ENCODE data around the gene ADAM12.

The ADAM12 gene

DNA sequence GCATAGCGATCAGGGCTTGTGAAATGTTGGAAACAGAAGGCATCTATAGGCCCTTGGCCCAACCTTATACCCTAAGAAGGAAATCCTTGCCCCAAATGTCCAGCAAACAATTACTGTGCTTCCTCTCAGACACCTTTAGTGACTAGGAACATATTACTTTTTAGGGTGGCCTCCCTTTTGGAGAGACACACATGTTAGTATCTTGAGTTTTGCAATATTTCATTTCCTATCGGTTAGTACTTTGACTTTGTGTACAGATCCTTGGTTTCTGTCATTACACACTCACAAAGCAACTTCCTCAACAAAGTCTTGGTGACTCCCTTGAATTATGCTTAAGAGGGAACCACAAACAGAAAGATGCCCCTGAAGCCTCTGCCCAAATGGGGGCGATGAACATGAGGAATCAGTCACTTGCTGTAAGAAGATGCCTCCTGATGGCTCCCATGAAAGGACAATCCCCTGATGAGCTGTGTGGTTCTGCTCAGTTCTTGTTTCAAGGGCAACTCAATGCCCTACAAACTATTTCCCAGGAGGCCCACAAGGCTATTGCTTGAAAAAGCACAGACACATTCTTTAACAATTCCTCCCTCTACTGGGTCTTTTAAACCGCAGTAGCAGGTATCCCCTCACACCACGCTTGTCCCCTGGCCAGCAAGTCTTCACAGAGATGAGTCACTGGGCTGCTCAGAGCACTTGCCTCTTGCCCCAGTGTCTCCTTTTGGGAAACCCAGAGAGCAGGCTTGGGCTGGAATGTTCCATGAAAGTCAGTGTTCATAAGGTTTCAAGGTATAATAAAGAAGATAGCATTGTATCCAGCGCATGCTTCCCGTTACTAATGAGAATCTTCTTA lies 295.7 kb downstream of the ADAM12 start:
- no peaks in the 10 kb centered on the region for H3K36me3 ChIP-seq (ENCODE audit: control insufficient read depth, insufficient read depth, low read length)
- no peak overlapping the region for H3K27ac ChIP-seq (ENCODE audit: insufficient read depth, low read depth, low read length, poor library complexity, severe bottlenecking)
- H3K4me3 ChIP-seq (ENCODE audit: insufficient read depth, low read depth, low read length): no peak overlapping the region
- no peaks in the 10 kb centered on the region for H3K27me3 ChIP-seq (ENCODE audit: control insufficient read depth, insufficient read depth, low read length, poor library complexity, severe bottlenecking)
- no peaks in the 10 kb centered on the region for H3K9me3 ChIP-seq (ENCODE audit: control insufficient read depth, low read length)
- H3K4me1 ChIP-seq (ENCODE audit: control insufficient read depth, insufficient read depth, low read length): no peaks in the 10 kb centered on the region
- WGBS, 2 experiments: 89 to 91% methylated on average over 7 of the region's 7 CpGs

DNA sequence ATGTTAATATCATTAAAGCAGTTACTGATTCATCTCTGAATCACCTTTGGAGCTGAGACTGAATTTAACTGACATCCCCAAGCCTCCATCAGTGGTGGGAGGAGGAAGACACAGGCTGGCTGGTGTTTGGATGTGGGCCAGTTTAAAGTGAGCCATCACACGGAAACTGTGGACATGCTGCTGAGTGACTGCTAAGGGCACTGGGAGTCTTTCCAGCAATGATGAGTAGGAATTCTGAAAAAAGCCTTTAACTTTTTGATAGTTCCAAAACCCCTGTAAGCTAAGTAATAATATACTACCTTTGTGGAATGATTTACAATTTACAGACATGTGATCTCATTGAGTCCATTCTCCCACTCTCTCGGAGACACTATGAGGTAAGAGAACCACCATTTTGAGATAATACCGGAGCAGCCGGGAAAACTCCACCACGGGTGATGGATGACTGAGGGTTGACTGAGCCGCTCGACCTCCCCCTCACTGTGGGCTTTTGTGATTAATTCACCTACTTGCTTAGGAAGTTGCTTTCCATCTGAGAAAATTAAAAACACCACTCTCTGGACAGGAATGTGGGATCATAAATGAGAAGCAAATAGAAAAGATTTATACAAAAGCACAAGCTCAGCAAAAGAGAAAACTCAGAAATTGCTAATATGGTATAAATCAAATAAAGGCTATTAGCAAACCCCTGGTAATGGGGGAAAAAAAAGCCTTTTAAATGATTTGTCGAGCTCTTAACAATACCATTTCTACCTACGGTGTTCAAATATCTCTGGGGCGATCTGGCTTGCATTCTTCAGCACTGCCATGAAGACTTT lies 297.2 kb downstream of the ADAM12 start:
- Histone ChIP-seq H3K4me3 (ENCODE audit: insufficient read depth, low read depth, low read length) (no peak overlapping the region), H3K4me1 (ENCODE audit: control insufficient read depth, insufficient read depth, low read length) (no peaks in the 10 kb centered on the region), H3K27ac (ENCODE audit: insufficient read depth, low read depth, low read length, poor library complexity, severe bottlenecking) (no peak overlapping the region), H3K9me3 (ENCODE audit: control insufficient read depth, low read length) (no peaks in the 10 kb centered on the region), H3K27me3 (ENCODE audit: control insufficient read depth, insufficient read depth, low read length, poor library complexity, severe bottlenecking) (no peaks in the 10 kb centered on the region), H3K36me3 (ENCODE audit: control insufficient read depth, insufficient read depth, low read length) (no peaks in the 10 kb centered on the region)
- WGBS, 2 experiments: 92 to 93% methylated on average over 10 of the region's 10 CpGs

DNA sequence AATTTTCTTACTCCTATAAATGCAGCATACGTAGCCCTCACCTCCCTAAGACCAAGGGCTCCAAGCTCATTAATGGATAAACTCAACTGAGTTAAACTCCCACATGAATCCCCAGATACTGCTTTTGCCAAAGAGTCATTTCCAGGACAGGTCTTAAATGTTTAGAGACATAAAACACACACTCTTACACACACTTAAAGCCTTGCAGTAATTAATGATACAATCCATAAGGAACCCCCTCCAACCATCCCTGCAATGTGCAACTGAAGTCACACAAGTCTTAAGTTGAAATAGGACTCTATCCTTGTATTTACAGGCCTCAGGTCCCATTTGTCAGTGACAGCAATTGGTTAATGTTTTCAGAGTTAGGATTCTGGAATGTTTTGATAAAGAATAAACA lies 297.8 kb downstream of the ADAM12 start:
- no peaks in the 10 kb centered on the region for H3K27me3 ChIP-seq (ENCODE audit: control insufficient read depth, insufficient read depth, low read length, poor library complexity, severe bottlenecking)
- H3K4me3 ChIP-seq (ENCODE audit: insufficient read depth, low read depth, low read length): no peak overlapping the region
- no peaks in the 10 kb centered on the region for H3K36me3 ChIP-seq (ENCODE audit: control insufficient read depth, insufficient read depth, low read length)
- H3K9me3 ChIP-seq (ENCODE audit: control insufficient read depth, low read length): no peaks in the 10 kb centered on the region
- H3K27ac ChIP-seq (ENCODE audit: insufficient read depth, low read depth, low read length, poor library complexity, severe bottlenecking): no peak overlapping the region
- WGBS, 2 experiments: 94 to 96% methylated on average over 1 of the region's 1 CpG
- H3K4me1 ChIP-seq (ENCODE audit: control insufficient read depth, insufficient read depth, low read length): no peaks in the 10 kb centered on the region

DNA sequence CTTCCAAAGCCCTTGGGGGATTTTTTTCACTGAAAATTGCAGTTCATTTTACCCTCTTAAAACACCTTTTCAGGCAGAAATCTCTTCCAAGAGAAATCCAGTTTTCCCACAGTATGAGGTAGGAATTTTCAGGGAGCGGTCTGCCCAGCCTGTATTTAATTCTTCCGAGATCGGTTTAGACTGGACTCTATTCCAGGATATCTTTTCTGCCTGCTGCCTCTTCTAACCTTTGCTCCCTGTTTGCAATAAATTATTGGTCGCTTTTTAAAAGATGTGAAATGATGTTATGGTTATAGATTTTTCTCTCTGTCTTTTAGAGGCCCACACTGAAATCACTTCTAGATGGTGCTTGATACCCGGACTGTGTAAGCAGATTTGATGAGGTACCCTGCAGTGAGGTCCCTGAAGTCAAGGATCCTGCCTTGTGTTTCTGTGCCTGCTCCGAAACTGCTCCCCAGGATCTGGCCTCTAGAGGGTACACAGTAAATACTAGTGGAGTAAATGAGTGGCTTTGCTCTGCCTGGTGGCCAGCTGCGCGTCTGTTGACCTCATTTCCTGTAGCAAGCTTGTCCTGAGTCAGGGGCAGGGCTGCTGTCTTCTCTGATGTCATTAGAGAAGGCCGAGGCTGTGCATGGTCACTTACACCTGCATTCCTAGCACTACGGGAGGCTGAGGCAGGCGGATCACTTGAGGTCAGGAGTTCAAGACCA lies 300.3 kb downstream of the ADAM12 start:
- WGBS, 2 experiments: 81 to 87% methylated on average over 11 of the region's 11 CpGs
- H3K27me3 ChIP-seq (ENCODE audit: control insufficient read depth, insufficient read depth, low read length, poor library complexity, severe bottlenecking): no peaks in the 10 kb centered on the region
- H3K36me3 ChIP-seq (ENCODE audit: control insufficient read depth, insufficient read depth, low read length): no peaks in the 10 kb centered on the region
- no peaks in the 10 kb centered on the region for H3K9me3 ChIP-seq (ENCODE audit: control insufficient read depth, low read length)
- no peak overlapping the region for H3K27ac ChIP-seq (ENCODE audit: insufficient read depth, low read depth, low read length, poor library complexity, severe bottlenecking)
- H3K4me1 ChIP-seq (ENCODE audit: control insufficient read depth, insufficient read depth, low read length): no peaks in the 10 kb centered on the region
- no peak overlapping the region for H3K4me3 ChIP-seq (ENCODE audit: insufficient read depth, low read depth, low read length)

DNA sequence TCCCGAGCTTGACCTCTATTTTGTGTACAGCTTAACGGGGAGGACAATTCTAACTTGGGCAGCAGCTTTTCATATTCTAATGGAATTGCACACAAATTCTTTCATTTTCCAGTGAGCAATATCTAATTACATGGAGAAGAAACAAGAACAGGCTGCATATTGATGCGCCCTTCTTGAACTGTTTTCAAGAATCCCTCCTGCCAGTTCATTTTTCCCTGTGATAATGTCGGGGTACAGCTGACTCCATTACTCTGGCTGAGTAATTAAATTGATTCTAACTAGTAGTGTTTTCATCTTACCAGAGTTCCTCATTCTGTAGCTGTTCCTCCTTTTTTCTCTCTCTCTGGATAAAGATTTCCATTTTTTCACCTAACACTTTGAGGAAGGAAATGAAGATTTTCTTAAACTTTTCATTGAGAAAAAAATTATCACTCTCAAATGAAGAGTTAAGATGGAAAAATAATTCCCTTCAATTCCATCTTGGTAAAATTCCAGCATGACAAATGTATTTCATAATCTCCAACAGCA lies 301.1 kb downstream of the ADAM12 start:
- H3K27ac ChIP-seq (ENCODE audit: insufficient read depth, low read depth, low read length, poor library complexity, severe bottlenecking): no peak overlapping the region
- H3K9me3 ChIP-seq (ENCODE audit: control insufficient read depth, low read length): no peaks in the 10 kb centered on the region
- H3K27me3 ChIP-seq (ENCODE audit: control insufficient read depth, insufficient read depth, low read length, poor library complexity, severe bottlenecking): no peaks in the 10 kb centered on the region
- H3K4me1 ChIP-seq (ENCODE audit: control insufficient read depth, insufficient read depth, low read length): no peaks in the 10 kb centered on the region
- 95 to 96% methylated on average over 4 of the region's 4 CpGs for WGBS, 2 experiments
- H3K36me3 ChIP-seq (ENCODE audit: control insufficient read depth, insufficient read depth, low read length): no peaks in the 10 kb centered on the region
- H3K4me3 ChIP-seq (ENCODE audit: insufficient read depth, low read depth, low read length): no peak overlapping the region

DNA sequence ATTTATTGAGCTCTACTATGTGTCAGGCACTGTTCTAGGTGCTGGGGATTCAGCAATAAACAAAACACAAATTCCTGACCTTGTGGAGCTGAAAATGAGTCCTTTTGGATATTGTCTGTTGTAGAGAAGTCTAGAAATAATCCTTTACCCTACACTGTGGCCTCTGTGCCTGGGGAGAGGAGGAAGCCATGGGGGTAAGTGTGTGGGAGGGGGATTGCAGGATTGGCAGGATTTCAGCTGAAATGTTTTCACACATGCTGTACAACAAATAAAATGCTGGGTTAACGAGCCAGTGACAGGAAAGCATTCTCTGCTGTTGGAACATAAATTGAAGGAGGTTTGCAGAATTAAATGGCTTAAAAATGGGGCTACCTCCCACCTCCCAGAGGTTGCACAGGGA lies 302.5 kb downstream of the ADAM12 start:
- no peaks in the 10 kb centered on the region for H3K27me3 ChIP-seq (ENCODE audit: control insufficient read depth, insufficient read depth, low read length, poor library complexity, severe bottlenecking)
- H3K4me1 ChIP-seq (ENCODE audit: control insufficient read depth, insufficient read depth, low read length): peaks cover 3% of the 10 kb centered on the region
- no peaks in the 10 kb centered on the region for H3K9me3 ChIP-seq (ENCODE audit: control insufficient read depth, low read length)
- H3K36me3 ChIP-seq (ENCODE audit: control insufficient read depth, insufficient read depth, low read length): no peaks in the 10 kb centered on the region
- H3K4me3 ChIP-seq (ENCODE audit: insufficient read depth, low read depth, low read length): no peak overlapping the region
- 94 to 100% methylated on average over 1 of the region's 1 CpG for WGBS, 2 experiments
- no peak overlapping the region for H3K27ac ChIP-seq (ENCODE audit: insufficient read depth, low read depth, low read length, poor library complexity, severe bottlenecking)

DNA sequence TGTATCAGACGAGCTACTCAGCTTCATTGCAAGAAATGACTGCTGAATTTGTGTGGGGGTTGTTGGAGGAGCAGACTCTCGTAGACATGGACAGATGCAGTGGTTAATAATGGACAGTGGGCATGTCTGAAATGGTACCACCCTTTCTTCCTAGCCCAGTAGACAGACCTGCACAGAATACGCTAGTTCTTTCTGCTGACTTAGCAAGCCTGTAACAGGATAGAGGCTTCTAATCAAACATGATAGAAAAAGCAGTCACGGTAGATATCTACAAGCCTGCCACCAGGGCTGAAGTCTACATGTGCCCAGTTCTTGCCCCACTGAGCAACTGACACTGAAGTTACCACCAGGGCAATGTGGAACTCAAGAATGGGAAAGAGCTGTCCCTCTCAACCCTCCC lies 303.9 kb downstream of the ADAM12 start:
- Histone ChIP-seq H3K36me3 (ENCODE audit: control insufficient read depth, insufficient read depth, low read length) (no peaks in the 10 kb centered on the region), H3K4me1 (ENCODE audit: control insufficient read depth, insufficient read depth, low read length) (peaks cover 3% of the 10 kb centered on the region), H3K27ac (ENCODE audit: insufficient read depth, low read depth, low read length, poor library complexity, severe bottlenecking) (no peak overlapping the region), H3K27me3 (ENCODE audit: control insufficient read depth, insufficient read depth, low read length, poor library complexity, severe bottlenecking) (no peaks in the 10 kb centered on the region), H3K9me3 (ENCODE audit: control insufficient read depth, low read length) (no peaks in the 10 kb centered on the region), H3K4me3 (ENCODE audit: insufficient read depth, low read depth, low read length) (no peak overlapping the region)
- WGBS, 2 experiments: 91 to 92% methylated on average over 4 of the region's 4 CpGs

DNA sequence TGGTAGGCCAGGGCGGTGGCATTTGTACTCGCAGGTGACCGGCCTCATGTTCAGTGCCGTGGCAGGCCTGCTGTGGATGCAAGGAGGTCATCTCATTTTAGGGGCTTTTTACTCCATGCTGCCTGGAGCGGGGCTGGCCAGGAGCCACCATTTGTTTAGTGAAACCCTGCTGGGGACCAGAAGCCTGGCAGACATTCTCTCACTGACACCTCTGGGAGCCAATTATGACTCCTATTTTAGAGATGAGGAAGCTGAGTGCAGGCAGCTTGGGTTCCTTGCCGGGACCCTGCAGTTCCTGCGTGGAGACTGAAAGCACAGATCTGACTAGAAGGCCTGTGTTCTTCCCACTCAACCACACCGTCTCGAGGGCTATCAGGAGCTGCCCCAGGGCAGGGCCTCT lies 305.3 kb downstream of the ADAM12 start:
- Histone ChIP-seq H3K4me3 (ENCODE audit: insufficient read depth, low read depth, low read length) (no peak overlapping the region), H3K4me1 (ENCODE audit: control insufficient read depth, insufficient read depth, low read length) (peaks cover 3% of the 10 kb centered on the region), H3K9me3 (ENCODE audit: control insufficient read depth, low read length) (no peaks in the 10 kb centered on the region), H3K36me3 (ENCODE audit: control insufficient read depth, insufficient read depth, low read length) (no peaks in the 10 kb centered on the region), H3K27ac (ENCODE audit: insufficient read depth, low read depth, low read length, poor library complexity, severe bottlenecking) (no peak overlapping the region), H3K27me3 (ENCODE audit: control insufficient read depth, insufficient read depth, low read length, poor library complexity, severe bottlenecking) (no peaks in the 10 kb centered on the region)
- WGBS, 2 experiments: 94 to 95% methylated on average over 9 of the region's 9 CpGs

DNA sequence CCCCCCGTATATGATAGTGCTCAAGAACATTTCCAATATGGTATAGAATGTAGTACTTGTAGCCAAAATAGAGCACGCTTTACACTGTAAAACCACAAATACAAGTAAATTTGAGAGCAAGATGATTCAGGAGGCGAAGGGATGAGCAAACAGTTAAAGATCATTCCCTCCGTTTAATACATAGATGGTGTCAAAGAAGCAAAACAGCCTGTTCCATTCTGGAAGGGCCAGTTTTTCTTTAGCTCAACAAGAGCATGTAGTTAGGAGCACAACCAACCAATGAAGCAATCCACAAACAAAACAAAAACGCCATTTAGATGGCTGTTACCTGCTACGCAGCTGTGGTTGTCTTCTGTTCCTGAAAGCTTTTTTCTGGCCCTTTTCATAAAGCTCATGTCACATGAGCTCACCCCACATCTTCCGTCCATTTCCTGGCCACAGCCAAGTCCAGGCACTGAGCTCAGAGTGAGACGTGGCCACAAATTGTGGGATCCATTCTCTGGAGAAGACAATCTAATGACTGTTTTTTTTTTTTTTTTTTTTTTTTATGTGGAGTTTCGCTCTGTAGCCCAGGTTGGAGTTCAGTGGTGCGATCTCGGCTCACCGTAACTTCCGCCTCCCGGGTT lies 306.3 kb downstream of the ADAM12 start:
- Histone ChIP-seq H3K27ac (ENCODE audit: insufficient read depth, low read depth, low read length, poor library complexity, severe bottlenecking) (no peak overlapping the region), H3K27me3 (ENCODE audit: control insufficient read depth, insufficient read depth, low read length, poor library complexity, severe bottlenecking) (no peaks in the 10 kb centered on the region), H3K9me3 (ENCODE audit: control insufficient read depth, low read length) (no peaks in the 10 kb centered on the region), H3K4me3 (ENCODE audit: insufficient read depth, low read depth, low read length) (no peak overlapping the region), H3K36me3 (ENCODE audit: control insufficient read depth, insufficient read depth, low read length) (no peaks in the 10 kb centered on the region), H3K4me1 (ENCODE audit: control insufficient read depth, insufficient read depth, low read length) (peaks cover 3% of the 10 kb centered on the region)
- 93 to 95% methylated on average over 13 to 14 of the region's 14 CpGs for WGBS, 2 experiments

Measured in ectodermal cell (in vitro differentiated cells).